ENCODE measurements around the gene ARRDC4. TPM values are rescaled to one million over a fixed set of nuclear protein-coding genes. Genes with fewer than 3 reads are reported as not detected.

The ARRDC4 gene
- total RNA-seq, 1 donor from 2014 or later = 11.8 TPM

DNA sequence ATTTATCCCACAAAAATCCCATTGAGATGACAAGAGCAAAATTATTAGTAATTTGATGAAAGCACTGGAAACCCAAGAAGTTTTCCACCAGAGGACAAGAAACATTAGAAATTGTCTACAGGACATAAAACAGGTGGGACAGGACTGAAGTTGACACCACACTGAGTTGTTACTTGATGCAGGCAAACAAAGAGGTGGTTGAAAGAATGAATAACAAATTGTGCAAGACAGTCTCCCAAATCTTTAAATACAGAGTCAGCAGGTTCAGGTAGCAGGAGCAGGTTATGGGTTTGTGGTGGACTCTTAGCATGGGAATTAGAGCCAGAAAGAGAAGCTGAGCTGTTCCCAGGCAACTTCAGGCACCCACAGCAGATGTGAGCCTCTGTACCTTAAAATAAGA lies 30.3 kb upstream of the ARRDC4 start:
- Histone ChIP-seq H3K9me3 (replicated peaks) (peaks cover 28% of the 10 kb centered on the region), H3K27me3 (ENCODE audit: low read depth) (no peaks in the 10 kb centered on the region), H3K4me1 (no peaks in the 10 kb centered on the region), H3K4me3 (no peak overlapping the region), H3K36me3 (no peaks in the 10 kb centered on the region), H3K27ac (replicated peaks) (no peak overlapping the region)
- no peak for DNase-seq
- intact Hi-C loops (cut with micrococcal nuclease) = no loop called here
- TF ChIP-seq, protein P1, sequence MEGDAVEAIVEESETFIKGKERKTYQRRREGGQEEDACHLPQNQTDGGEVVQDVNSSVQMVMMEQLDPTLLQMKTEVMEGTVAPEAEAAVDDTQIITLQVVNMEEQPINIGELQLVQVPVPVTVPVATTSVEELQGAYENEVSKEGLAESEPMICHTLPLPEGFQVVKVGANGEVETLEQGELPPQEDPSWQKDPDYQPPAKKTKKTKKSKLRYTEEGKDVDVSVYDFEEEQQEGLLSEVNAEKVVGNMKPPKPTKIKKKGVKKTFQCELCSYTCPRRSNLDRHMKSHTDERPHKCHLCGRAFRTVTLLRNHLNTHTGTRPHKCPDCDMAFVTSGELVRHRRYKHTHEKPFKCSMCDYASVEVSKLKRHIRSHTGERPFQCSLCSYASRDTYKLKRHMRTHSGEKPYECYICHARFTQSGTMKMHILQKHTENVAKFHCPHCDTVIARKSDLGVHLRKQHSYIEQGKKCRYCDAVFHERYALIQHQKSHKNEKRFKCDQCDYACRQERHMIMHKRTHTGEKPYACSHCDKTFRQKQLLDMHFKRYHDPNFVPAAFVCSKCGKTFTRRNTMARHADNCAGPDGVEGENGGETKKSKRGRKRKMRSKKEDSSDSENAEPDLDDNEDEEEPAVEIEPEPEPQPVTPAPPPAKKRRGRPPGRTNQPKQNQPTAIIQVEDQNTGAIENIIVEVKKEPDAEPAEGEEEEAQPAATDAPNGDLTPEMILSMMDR (IDR thresholded peaks at IDR 0.05; ENCODE audit: borderline replicate concordance) = no peak

GRCh38 chr15:97931314-97931713 lies 29.2 kb upstream of the ARRDC4 start:
- DNase-seq = no peak
- H3K36me3 ChIP-seq = no peaks in the 10 kb centered on the region
- H3K9me3 ChIP-seq (replicated peaks) = peaks cover 32% of the 10 kb centered on the region
- H3K4me3 ChIP-seq = no peak overlapping the region
- H3K27ac ChIP-seq (replicated peaks) = no peak overlapping the region
- intact Hi-C loops (cut with micrococcal nuclease) = no loop called here
- TF ChIP-seq, protein P1 (IDR thresholded peaks at IDR 0.05; ENCODE audit: borderline replicate concordance) = no peak
- H3K4me1 ChIP-seq = no peaks in the 10 kb centered on the region
- no peaks in the 10 kb centered on the region for H3K27me3 ChIP-seq (ENCODE audit: low read depth)

GRCh38 chr15:97933589-97933988 lies 26.9 kb upstream of the ARRDC4 start:
- no peak for DNase-seq
- H3K4me1 ChIP-seq = no peaks in the 10 kb centered on the region
- no peaks in the 10 kb centered on the region for H3K36me3 ChIP-seq
- H3K27ac ChIP-seq (replicated peaks) = no peak overlapping the region
- H3K9me3 ChIP-seq (replicated peaks) = peaks cover 37% of the 10 kb centered on the region
- H3K27me3 ChIP-seq (ENCODE audit: low read depth) = no peaks in the 10 kb centered on the region
- H3K4me3 ChIP-seq = no peak overlapping the region
- TF ChIP-seq, protein P1 (IDR thresholded peaks at IDR 0.05; ENCODE audit: borderline replicate concordance) = no peak
- intact Hi-C loops (cut with micrococcal nuclease) = no loop called here

DNA sequence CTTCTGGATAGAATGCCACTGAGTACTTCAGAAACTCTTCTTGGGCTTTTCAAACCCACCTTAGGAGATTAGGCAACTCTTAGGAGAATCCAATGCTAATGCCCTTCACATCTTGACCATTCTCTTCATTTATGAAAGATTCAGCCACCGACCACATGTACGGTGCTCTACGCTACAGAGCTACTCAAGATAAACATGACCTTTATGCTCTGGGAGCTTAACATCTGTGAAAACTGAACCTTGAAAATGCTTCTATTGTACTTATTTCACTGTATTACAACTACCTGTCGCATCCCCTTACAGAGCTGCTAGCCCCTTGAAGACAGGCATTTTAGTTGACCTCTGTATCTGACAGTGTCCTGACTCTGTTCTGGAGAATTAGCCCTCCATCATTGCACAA lies 19.5 kb upstream of the ARRDC4 start:
- Histone ChIP-seq H3K9me3 (replicated peaks) (peaks cover 8% of the 10 kb centered on the region), H3K27ac (replicated peaks) (no peak overlapping the region), H3K4me3 (no peak overlapping the region), H3K36me3 (no peaks in the 10 kb centered on the region), H3K27me3 (ENCODE audit: low read depth) (peaks cover 21% of the 10 kb centered on the region), H3K4me1 (no peaks in the 10 kb centered on the region)
- no peak for DNase-seq
- intact Hi-C loops (cut with micrococcal nuclease) = no loop called here
- TF ChIP-seq, protein P1 (IDR thresholded peaks at IDR 0.05; ENCODE audit: borderline replicate concordance) = no peak

DNA sequence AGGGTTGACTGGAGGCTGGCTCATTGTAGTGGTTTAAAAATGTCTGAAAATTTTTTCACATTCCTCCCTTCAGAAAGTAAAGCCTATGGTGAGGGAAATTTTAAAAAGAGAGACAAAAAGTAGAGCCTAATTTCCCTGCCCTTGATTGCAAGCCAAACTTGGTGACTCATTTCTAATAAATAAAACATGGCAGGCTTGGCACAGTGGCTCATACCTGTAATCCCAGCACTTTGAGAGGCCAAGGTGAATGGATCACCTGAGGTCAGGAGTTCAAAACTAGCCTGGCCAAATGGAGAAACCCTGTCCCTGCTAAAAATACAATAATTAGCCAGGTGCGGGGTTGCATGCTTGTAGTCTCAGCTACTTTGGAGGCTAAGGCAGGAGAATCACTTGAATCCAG lies 18.9 kb upstream of the ARRDC4 start:
- no peak for DNase-seq
- intact Hi-C loops (cut with micrococcal nuclease) = no loop called here
- Histone ChIP-seq H3K9me3 (replicated peaks) (peaks cover 2% of the 10 kb centered on the region), H3K4me1 (no peaks in the 10 kb centered on the region), H3K36me3 (no peaks in the 10 kb centered on the region), H3K27me3 (ENCODE audit: low read depth) (peaks cover 26% of the 10 kb centered on the region), H3K27ac (replicated peaks) (no peak overlapping the region), H3K4me3 (no peak overlapping the region)
- TF ChIP-seq, protein P1 (IDR thresholded peaks at IDR 0.05; ENCODE audit: borderline replicate concordance) = no peak

GRCh38 chr15:97944724-97945123 lies 15.8 kb upstream of the ARRDC4 start:
- Histone ChIP-seq H3K27me3 (ENCODE audit: low read depth) (peaks cover 26% of the 10 kb centered on the region), H3K4me3 (no peak overlapping the region), H3K9me3 (replicated peaks) (no peaks in the 10 kb centered on the region), H3K27ac (replicated peaks) (no peak overlapping the region), H3K36me3 (no peaks in the 10 kb centered on the region), H3K4me1 (no peaks in the 10 kb centered on the region)
- intact Hi-C loops (cut with micrococcal nuclease) = no loop called here
- DNase-seq = no peak
- TF ChIP-seq, protein P1 (IDR thresholded peaks at IDR 0.05; ENCODE audit: borderline replicate concordance) = no peak

Measured in left ventricle myocardium inferior (tissue), 1 donor.